CD4-positive, alpha-beta T cell treated with Interleukin-12 subunit alpha and Interleukin-12 subunit beta, for 1 hour (primary cell): ENCODE data around the gene MAML3.
A peak's percentile ranks its signal among the peaks of the same experiment; 100 is the strongest.

ENCODE experiments used
- DNase-seq: peaks from one replicate; pipeline ENCODE4 v3.0.0-alpha.2; 2020

The MAML3 gene

DNA sequence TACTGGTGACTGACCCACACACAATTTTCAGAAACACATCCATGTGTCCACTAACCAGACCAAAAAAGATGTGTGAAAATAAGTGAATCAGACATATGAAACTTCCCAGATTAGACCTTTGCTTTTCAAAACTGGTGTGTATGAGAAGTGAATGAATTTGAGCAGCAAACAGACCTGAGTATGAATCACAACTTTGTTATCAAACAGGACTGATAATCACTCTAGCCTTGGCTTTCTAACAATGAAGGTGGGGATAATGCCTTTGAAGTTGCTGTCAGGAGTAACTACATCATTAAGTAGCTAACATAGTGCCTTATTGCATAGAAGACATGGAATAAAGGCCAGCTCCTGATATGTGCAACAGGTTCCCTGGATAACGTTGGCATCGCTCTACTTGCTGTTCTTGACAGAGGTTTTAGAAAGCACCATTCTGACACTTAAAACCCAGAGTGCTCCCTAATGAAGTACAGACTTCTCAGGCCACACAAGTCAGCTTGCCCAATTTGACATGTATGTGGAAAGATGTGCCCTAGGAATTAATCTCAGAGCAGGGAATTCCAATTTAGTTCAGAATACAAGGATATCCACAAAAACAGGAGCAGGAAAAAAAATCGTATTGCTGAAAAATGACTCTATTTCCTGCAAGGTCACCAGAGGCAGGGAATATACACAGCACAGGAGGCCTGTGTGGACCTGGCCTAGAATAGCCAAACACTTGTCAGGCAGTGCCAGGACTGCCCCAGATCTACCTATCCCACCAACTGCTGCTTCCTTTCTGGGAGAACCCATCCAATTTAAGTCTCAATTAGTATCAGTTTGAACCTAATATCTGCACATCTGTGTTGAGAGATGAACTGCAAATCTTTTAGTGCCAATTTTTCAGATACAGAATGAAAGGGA, 87.7 kb downstream of the MAML3 start:
- DNase-seq = no peak

DNA sequence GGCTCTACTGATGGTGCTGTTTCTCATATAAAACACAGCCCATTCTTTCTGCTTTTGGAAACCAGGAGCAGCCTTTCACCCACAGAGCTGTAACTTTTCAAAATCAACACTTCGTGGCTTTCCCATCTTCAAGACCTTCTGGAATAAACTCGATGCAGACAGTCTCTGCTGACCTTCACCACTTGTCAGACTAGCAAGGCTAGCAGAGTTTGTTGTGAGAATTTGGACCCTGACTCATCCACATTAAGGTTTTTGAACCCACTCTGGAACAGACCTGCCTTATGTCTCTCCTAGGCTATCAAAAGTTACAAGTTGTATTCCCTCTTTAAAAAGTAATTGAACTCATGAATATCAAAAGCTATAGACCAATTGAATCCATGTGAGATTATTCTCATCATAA, 88.6 kb downstream of the MAML3 start:
- no peak for DNase-seq

DNA sequence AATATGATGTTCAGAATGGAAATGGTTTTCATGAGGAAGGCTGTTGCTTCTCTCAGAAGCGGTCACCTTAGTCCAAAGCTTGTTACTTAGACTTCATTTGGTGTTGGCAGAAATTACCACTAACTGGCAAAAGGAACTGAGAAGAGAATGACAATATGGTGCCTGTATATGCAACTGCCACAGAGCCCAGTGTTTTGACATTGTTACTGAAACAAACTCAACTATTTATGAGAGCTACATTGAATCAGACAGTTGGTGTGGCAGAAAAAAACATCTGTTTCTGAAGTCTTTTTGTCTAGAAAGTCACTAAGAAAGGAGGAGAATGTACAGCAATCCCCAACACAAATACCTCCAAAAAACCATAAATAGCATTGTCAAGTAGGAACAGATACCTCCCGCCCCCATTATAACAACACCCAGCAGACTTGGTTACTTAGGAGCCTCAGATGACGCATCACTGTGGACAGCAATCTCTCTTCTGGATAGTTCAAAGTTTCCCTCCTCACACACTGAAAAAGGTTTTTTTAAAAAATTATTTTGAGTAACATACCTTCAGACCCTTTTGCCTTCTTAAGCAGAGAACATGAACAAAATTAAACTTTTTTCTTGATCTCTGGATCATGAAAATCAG, 92.2 kb downstream of the MAML3 start:
- no peak for DNase-seq

DNA sequence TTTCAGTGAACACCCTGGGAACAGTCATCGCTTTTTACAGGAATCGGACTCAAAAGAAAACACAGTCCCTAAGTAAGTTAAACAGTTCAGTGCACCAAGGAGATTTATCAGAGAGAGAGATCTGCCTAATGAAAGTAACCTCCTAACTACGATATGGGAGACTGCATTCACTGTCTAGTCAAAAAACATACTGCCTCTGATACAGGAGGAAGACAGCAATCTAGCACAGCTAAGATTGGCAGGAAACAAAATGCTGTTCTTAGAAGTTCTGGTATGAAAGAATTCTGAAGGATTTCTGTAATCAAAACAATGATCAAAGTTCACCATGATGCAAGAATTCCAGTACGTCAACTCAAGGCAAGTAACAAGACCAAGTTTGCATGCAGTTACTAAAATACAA, 92.8 kb downstream of the MAML3 start:
- DNase-seq = no peak

DNA sequence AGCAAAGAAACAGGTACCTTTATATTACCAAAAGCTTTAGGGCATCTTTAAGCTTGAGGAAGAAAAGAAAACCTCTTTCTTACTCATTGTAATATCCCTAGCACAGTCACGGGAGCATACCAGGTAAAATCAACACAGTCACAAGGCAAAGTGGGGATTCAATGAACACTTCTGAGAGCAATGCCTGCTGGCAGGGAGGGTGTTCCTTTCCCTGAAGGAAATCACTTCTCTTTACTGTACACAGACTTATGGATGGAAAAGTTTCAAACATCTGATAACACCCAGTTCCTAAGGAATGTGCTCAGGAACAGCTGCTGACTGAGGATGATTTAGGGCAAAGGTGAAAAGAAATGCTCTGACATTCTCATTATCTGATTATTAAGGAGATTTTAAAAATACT, 94.8 kb downstream of the MAML3 start:
- DNase-seq = no peak

DNA sequence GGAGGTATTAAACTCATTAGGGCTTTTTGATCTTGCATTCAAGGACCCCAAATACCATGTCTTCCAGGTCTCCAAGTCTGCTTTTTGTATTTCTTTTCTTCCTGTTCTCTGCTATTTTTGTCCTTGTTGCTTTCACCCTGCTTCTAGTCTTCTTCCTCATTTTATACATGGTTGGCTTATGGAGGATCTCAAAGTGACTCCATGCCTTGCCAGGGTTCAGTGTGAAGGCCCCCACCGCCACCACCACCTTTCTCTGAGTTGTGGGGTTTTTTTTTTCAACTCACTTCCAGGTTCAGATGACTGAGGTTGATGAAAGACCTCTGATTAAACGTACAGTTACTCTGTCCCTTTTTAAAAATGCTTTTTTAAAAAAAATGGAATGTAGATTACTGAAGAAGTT, 96.3 kb downstream of the MAML3 start:
- DNase-seq = no peak

DNA sequence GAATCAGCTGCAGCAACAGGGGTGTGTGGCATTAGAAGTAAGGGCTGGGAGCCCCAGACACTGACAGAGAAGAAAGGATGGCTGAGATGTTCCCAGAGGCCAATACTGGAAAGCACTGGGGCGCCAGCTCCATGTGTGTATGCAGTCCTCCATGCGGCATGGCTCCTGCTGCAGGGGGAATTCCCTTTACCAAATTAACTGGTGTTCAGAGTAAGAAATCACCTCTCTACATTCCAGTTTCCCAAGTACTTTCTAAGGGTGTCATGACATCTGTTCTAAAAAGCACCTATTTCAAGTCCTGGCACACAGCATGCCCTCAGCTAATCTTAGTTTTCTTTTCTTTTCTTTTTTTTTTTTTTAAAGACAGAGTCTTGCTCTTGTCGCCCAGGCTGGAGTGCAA, 98.0 kb downstream of the MAML3 start:
- DNase-seq = no peak

DNA sequence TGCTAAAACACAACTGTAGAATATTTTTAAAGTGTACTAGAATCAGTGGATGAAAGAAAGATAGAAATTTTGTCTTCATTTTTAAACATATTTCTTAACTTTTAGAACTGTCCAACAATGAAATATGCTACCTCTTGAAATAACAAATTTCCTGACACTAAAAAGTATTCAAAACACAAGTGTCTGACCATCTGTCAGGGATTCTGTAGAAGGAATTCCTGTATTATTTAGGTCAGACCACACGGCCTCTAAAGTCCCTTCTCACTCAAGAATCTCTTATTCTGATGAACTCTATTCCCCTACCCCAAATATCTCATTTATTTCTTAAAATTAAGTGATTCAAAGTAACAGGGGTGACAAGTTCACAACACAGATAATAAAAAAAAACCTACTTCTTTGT, 99.1 kb downstream of the MAML3 start:
- DNase-seq = no peak

DNA sequence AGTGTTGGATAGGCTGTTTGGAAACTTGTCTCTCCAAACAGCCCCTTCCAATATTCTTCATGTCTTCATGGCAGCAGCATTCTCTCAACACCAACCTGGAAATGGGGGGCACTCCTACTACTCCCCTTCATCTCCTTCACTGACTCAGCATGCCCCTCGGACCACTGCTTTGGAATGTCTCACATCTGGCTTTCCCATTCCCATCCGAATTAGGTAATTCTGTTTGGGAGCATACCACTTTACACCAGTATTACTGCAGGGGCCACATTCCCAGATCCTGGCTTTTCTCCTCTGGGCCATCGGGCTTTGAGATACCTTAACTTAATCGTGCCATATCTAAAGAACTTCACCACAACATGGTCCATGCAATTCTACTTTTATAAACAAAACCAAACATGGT, 100.8 kb downstream of the MAML3 start:
- no peak for DNase-seq

DNA sequence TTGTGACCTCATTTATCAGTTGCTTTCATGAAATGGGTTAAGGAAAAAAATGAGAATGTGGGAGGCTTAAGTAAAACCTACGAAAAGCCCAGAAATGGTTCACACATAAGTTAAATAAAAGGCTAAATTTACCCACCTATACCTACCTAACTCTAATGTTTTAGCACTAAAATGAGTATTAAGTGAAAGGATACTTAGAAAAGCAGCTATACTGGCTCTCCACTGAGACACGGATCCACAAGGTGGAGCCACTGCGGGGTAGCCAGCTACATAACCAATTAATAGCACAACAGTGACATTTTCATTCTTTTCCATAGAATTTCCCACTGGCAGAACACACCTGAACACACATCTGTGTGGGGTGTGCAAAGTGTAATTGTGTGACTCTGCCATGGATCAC, 101.9 kb downstream of the MAML3 start:
- peak; percentile 20 for DNase-seq

DNA sequence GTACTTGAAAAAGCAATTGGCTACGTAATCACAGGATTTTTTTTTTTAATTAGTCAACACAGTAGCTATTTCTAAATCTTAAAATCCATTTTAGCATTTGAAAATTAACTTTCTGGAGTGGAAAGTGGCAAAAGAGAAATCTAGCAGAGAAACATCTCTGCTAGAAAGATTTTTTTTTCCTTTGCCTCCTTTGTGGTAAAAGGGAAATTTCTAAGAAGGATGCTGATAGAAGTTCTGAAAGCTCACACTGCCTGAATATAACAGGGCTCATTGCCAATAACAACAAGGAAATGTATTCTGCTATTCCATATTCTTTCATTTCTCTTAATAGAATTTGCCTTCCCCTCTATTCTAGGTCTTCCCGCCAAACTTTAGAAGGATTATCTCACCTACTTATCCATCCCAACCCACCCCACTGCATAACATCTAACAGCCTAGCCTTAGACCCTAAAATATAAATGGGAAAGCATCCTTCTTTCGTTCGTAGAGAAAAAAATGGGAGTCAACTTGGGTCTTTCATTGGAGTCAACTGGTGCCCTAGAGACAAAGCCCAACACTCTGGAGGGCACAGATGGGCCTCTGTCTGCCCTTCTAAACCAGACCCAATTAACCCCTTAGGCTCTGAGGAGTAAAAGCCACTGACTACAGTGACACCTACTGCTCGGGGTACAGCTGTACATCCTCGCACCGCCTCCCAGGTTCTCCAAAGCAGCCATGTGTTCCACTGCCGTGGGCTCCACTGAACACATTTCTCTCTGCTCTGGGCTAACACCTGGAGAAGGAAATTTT, 103.9 kb downstream of the MAML3 start:
- DNase-seq = no peak

DNA sequence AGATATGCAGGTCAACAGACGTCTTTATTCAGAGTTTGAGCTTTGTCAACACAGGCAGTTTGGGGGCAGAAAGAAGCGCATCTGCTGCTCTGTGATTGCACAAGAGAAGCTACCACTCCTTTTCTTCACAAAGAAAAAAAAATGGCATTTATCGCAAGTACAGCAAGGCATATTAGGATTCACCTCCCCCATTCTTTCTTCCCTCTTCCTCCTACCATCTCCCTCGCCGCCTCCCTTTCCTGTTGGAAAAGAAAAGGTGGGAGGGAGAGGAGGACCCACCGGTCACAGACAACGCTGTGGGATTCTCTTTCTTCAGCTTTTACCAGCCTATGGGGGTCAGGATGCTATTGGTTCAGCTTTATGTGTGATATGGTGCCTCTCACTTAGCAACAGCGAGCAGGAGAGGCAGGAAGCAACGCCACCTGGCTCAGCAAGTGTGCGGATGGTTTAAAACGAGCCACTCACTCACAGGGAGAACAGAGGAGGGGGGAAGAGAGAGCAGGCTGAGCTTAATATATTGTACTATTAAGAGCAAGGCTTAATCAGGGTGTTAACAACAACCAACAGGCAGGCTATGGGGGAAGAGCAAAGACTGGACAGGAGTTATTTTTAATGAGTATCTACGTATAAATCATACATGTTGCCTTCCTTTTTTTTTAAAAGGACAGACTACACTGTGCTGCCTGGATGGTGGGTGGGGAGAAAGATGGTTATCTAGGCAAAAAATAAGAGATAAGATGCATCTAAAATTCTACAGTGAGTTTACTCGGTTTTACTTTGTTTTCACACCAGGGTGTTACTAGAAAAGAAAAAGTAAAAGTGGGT, 104.7 kb downstream of the MAML3 start:
- DNase-seq = peak; percentile 44

DNA sequence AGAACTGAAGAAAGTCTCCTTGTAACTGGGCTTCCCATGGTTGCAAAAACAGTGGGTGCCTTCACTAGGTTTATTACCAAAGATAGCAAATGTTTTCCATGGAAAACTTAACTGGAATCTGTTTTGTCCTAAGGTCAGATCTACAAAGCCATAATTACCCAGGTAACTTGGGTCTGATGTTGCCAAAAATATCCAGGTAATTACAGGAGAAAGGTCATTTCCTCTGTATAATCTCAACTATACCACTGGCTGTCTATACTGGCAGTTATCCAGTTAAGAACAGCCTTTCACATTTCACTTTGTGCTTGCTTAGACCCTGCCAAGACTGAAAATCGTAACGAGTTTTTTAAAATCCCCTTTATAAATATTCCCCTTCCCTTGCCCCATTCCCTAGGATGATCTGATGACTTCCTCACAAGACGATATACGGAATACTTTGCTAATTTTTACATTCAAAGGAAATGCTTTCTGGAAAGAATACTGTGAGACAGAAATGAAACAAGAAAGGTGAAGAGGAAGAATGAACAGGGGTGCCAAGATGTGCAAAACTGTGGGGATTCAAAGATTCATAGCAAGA, 105.5 kb downstream of the MAML3 start:
- no peak for DNase-seq

DNA sequence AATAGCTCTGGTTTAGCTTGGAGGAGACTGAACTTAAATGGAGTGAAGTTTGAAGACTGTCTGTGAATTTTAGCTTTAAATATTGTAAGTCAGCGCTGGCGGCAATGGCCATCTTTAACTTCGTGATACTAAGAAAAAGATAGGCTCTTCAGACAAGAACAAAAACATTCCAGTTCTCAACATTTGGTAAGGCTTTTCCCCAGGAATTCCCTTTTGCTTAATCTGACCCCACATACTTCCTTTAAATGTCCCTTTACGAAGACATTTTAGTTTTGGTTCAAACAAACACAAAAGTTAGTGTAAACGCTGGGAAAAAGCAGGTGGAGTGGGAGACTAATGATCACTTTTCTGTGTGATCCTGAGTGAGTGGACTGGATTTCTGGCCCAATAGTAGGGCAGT, 106.2 kb downstream of the MAML3 start:
- no peak for DNase-seq

DNA sequence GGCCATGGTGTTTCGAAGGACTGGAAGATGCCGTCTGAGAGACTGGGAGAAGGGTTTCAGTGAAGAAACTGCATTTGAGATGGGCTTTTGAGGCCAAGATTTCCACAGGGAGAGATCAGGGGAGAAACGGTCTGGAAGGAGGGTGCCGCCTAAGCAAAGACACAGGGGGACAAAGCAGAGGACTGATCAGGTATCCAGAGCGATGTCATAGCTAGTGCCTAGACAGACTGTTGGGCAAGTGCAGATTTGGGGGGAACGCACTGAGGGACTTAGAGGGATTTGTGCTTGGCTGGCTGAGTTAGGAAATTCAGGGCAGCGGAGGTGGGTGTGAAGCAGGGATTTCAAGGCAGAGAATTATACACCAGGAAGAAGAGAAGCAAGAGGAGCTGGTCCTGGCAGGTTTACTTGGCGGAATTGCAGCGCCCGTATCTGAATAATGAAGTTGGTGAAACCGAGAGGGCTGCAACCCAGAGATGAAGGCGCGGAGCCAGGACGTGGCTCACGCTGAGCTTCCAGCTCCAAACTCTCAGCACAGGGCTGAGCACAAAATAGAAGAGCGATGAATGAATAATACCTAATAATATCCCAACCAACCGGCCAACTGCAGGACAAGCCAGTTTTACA, 106.9 kb downstream of the MAML3 start:
- no peak for DNase-seq

DNA sequence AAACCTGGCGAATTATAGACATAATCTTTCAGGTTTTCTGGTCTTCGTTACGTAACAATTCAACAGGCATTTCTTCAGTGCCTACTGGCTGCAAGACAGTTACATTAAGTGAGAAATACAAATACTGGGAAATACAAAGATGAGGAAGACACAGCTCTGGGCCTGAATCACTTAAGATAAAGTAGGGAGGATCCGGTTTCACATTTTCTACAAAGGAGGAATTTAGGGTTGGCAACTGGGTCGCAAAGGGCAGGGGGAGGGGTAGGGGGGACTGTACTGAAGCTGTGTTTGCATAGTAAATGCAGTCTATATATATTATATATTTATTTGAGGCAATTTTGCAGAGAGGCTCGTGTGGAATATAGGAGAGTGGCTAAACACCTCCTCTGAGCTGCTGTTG, 107.4 kb downstream of the MAML3 start:
- DNase-seq = no peak

DNA sequence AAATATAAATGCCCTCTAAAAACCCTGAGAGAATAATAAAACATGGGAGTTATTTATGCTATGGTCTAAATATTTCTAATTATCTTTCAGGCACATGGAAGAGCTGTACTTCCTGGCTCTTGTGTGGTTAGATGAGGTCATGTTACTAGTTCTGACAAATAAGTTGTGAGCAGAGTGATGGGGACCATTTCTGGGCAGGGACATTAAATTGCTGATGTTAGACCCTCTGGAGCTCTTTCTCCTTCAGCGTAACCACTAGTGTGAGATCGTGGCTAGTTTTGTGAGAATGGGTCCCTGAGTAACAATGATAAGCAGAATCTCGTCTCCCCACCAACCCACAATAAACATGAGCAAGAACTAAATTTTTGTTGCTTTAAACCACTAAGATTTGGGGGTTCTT, 108.0 kb downstream of the MAML3 start:
- DNase-seq = no peak

DNA sequence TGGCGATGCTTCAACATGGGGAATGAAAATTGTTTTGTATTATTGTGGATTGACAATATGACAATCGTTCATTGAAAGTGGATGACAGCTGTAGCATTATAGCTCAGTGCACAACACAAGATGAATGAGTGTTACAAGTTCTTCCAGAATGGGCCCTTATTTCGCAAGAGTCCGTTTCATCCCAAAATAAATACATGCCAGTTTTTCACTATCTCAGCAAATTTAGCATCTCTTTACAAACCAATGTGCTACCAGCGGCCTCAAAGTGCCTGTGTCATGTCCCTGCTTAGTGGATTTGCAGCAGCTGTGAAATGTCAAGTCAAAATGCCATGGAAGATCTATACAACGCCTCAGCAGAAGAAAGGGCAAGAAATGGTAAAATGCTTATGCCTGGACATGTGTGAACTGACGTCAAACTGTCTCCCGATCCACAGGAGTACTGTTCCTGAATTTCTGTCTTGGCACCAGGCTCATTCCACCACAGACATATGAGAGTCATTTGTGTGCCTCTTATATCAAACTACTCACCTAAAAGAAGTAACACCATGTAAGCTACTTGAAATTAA, 109.6 kb downstream of the MAML3 start:
- no peak for DNase-seq

DNA sequence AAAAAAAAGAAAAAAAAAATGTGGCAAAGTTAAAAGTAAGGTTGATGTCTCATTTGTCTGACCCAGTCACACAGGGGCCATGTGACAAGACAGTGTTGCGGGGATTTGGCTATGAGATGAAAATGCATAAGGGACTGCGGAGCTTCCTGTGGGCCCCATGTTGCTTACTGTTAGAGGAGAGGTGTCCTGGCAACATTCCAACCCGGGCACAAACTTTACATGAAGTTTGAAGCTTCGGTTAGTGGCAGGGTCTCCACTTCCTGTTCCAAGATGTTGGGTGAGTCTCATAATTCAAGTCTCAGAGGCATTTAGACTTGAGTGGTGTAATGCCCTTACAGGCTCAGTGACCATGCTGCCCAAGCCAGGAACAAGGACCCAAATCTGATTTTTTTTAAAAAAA, 111.3 kb downstream of the MAML3 start:
- DNase-seq = no peak

DNA sequence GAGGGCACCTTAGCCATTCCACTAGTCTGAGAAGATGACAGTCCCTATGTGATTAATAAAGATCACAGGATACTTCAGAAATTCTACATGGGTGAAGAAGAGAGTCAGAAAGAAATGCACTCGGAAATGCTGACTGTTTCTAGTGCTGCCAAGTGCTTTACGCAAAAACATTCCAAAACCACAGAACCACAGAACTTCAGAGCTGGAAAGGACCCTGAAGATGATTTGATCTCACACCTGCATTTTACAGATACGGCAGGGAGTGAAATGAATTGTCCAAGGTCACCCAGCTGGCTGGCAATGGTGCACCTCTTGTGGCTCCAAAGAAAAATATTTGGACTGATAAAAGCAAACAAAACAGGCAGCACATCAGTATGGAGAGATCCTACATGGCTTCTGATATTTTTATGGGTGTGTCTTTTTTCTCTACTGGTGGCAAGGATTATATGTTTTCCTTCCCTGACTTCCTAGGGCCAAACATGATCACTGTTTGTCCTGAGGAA, 115.9 kb downstream of the MAML3 start:
- DNase-seq = no peak

DNA sequence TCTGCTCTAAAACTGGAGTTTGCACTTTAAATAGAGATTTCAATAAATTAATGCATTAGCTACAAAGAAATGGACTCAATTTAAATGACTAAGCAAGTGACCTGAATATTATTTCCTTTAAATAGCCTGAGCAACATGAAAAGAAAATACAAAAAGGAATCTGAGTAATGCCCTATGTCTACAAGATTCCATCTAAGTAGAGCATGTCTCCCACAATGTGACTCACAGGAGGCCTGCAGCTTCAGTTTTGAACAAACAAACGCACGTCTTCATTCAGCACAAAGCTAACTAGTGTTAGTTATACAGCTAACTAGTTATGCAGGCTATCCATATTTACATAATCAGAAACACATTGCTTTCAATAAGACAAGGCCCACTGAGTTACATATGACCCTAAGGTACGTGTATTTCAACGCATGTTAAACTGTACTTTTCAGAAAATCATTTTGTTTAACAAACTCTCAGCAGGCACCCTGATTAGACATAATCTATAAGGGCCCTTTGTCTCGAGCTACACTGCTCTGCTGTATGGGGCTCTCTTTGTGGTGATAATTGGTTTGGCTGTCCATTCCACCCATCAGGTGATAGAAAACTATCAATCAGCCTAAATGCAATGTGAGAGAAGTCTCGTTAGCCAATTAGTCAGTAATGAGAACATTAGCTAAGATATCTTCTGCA, 116.5 kb downstream of the MAML3 start:
- no peak for DNase-seq
